DND-41 (cell line): ENCODE data around the gene ACAN.

ENCODE experiments used
- ATAC-seq: fragments of 200-7000 bp; cut with Tn5 transposase; 3 replicates; pipeline ENCODE4 v1.9.1; 2021; ENCODE audit warnings: low read depth; ENCODE audit not compliant: insufficient read depth
- DNase-seq: peaks from one replicate; pipeline ENCODE4 v3.0.0-alpha.2; 2020
- H2AFZ ChIP-seq: 2 replicates; pipeline ENCODE4 v1.6.0; 2012; ENCODE audit warnings: low read depth, low read length
- H3K27ac ChIP-seq: 2 replicates; pipeline ENCODE4 v1.5.1; 2012; ENCODE audit warnings: low read length, inconsistent platforms
- H3K27me3 ChIP-seq: fragments of 200-600 bp; sonication (generic); 2 replicates; pipeline ENCODE4 v1.6.0; 2012; ENCODE audit warnings: low read length, mild to moderate bottlenecking, inconsistent platforms; ENCODE audit not compliant: insufficient read depth, poor library complexity
- H3K36me3 ChIP-seq: 2 replicates; pipeline ENCODE4 v1.5.1; 2012; ENCODE audit warnings: low read length, inconsistent platforms; ENCODE audit not compliant: insufficient read depth
- H3K4me1 ChIP-seq: 2 replicates; pipeline ENCODE4 v1.5.1; 2012; ENCODE audit warnings: mild to moderate bottlenecking, low read length; ENCODE audit not compliant: insufficient read depth
- H3K4me2 ChIP-seq: 2 replicates; pipeline ENCODE4 v1.6.0; 2012; ENCODE audit warnings: mild to moderate bottlenecking, moderate library complexity, low read length, inconsistent platforms; ENCODE audit not compliant: insufficient read depth
- H3K4me3 ChIP-seq, 2 experiments: fragments of 200-600 bp in 1 of 2; shearing (Covaris generic) in 1 of 2; 2 replicates each; pipeline ENCODE4 v1.5.1; 2012 to 2016; ENCODE audit warnings: inconsistent platforms in 2 of 2, low read length in 2 of 2, mild to moderate bottlenecking in 2 of 2, low read depth in 1 of 2, moderate library complexity in 1 of 2
- H3K79me2 ChIP-seq: 2 replicates; pipeline ENCODE4 v1.6.0; 2012; ENCODE audit warnings: low read length, inconsistent platforms; ENCODE audit not compliant: insufficient read depth
- H3K9ac ChIP-seq: 2 replicates; pipeline ENCODE4 v1.6.0; 2012; ENCODE audit warnings: low read depth, mild to moderate bottlenecking, inconsistent platforms, low read length, moderate library complexity
- H3K9me3 ChIP-seq: 2 replicates; pipeline ENCODE4 v1.5.1; 2012; ENCODE audit warnings: low read length, moderate library complexity, mild to moderate bottlenecking, inconsistent platforms; ENCODE audit not compliant: insufficient read depth, severe bottlenecking
- H4K20me1 ChIP-seq: 2 replicates; pipeline ENCODE4 v1.6.0; 2012; ENCODE audit warnings: low read length; ENCODE audit not compliant: insufficient read depth
- EZH2 ChIP-seq: IDR thresholded peaks from 3 replicates; pipeline ENCODE4 v1.6.1; 2012; ENCODE audit warnings: borderline replicate concordance, low read depth, mild to moderate bottlenecking, moderate library complexity, low read length, inconsistent platforms; ENCODE audit not compliant: severe bottlenecking
- TF ChIP-seq, protein P1 (sequence below): IDR thresholded peaks from 2 replicates; pipeline ENCODE4 v1.5.1; 2012; ENCODE audit warnings: borderline replicate concordance, low read length, moderate library complexity, mild to moderate bottlenecking; ENCODE audit not compliant: poor library complexity, severe bottlenecking; ENCODE audit errors: extremely low read depth

The ACAN gene

DNA sequence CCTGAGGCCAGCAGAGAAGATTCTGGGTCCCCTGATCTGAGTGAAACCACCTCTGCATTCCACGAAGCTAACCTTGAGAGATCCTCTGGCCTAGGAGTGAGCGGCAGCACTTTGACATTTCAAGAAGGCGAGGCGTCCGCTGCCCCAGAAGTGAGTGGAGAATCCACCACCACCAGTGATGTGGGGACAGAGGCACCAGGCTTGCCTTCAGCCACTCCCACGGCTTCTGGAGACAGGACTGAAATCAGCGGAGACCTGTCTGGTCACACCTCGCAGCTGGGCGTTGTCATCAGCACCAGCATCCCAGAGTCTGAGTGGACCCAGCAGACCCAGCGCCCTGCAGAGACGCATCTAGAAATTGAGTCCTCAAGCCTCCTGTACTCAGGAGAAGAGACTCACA, 55.7 kb downstream of the ACAN start:
- ATAC-seq (no peak), DNase-seq (no peak)
- H3K4me1 ChIP-seq: no peaks in the 10 kb centered on the region
- no peak overlapping the region for H3K4me2 ChIP-seq
- no peak overlapping the region for H3K27ac ChIP-seq
- peaks cover 12% of the 10 kb centered on the region for H3K9me3 ChIP-seq
- H4K20me1 ChIP-seq: no peaks in the 10 kb centered on the region
- no peak for TF ChIP-seq EZH2
- TF ChIP-seq, protein P1, sequence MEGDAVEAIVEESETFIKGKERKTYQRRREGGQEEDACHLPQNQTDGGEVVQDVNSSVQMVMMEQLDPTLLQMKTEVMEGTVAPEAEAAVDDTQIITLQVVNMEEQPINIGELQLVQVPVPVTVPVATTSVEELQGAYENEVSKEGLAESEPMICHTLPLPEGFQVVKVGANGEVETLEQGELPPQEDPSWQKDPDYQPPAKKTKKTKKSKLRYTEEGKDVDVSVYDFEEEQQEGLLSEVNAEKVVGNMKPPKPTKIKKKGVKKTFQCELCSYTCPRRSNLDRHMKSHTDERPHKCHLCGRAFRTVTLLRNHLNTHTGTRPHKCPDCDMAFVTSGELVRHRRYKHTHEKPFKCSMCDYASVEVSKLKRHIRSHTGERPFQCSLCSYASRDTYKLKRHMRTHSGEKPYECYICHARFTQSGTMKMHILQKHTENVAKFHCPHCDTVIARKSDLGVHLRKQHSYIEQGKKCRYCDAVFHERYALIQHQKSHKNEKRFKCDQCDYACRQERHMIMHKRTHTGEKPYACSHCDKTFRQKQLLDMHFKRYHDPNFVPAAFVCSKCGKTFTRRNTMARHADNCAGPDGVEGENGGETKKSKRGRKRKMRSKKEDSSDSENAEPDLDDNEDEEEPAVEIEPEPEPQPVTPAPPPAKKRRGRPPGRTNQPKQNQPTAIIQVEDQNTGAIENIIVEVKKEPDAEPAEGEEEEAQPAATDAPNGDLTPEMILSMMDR: no peak
- no peak overlapping the region for H3K4me3 ChIP-seq
- no peak overlapping the region for H2AFZ ChIP-seq
- no peaks in the 10 kb centered on the region for H3K27me3 ChIP-seq
- no peak overlapping the region for H3K9ac ChIP-seq
- no peaks in the 10 kb centered on the region for H3K79me2 ChIP-seq
- H3K36me3 ChIP-seq: no peaks in the 10 kb centered on the region

DNA sequence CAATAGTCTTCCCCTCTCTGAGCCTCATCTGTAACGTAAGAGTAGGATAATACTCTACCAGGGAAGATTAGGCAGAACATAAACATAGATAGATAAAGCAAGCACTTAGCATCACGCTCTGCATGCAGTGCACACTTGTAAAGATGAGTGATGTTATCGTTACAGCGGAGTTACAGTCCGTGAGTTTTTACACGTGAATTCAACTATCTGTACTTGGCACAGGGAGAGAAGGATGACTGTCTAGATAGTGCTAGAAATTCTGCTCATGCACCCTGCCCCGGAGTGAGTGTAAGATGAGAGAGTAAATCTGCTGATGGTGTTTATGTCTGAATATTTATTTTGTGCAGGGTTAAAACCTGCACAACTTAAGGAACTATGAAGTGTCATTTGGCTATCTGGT, 56.3 kb downstream of the ACAN start:
- Histone ChIP-seq H3K27me3 (no peaks in the 10 kb centered on the region), H3K36me3 (no peaks in the 10 kb centered on the region), H3K4me1 (no peaks in the 10 kb centered on the region), H3K4me3 (no peak overlapping the region), H3K4me2 (no peak overlapping the region), H4K20me1 (no peaks in the 10 kb centered on the region), H3K9me3 (peaks cover 7% of the 10 kb centered on the region), H2AFZ (no peak overlapping the region), H3K9ac (no peak overlapping the region), H3K27ac (no peak overlapping the region), H3K79me2 (no peaks in the 10 kb centered on the region)
- no peak for TF ChIP-seq EZH2
- TF ChIP-seq, protein P1: no peak
- no peak for ATAC-seq
- no peak for DNase-seq

- no peak overlapping the region for H2AFZ ChIP-seq
- no peaks in the 10 kb centered on the region for H4K20me1 ChIP-seq
- ATAC-seq (no peak), DNase-seq (no peak)
- H3K4me3 ChIP-seq: no peak overlapping the region
- H3K27ac ChIP-seq: no peak overlapping the region
- H3K36me3 ChIP-seq: no peaks in the 10 kb centered on the region
- no peaks in the 10 kb centered on the region for H3K4me1 ChIP-seq
- no peaks in the 10 kb centered on the region for H3K27me3 ChIP-seq
- H3K9me3 ChIP-seq: peaks cover under 1% of the 10 kb centered on the region
- no peak overlapping the region for H3K4me2 ChIP-seq
- H3K79me2 ChIP-seq: no peaks in the 10 kb centered on the region
- TF ChIP-seq, protein P1: no peak
- no peak for TF ChIP-seq EZH2
- H3K9ac ChIP-seq: no peak overlapping the region
Measured at GRCh38 chr15:88860212-88860611, 57.0 kb downstream of the ACAN start.

GRCh38 chr15:88863412-88863811, 60.2 kb downstream of the ACAN start:
- H3K4me3 ChIP-seq: no peak overlapping the region
- no peak overlapping the region for H3K9ac ChIP-seq
- H3K27ac ChIP-seq: no peak overlapping the region
- ATAC-seq: no peak
- no peak overlapping the region for H2AFZ ChIP-seq
- H3K9me3 ChIP-seq: no peaks in the 10 kb centered on the region
- TF ChIP-seq, protein P1: no peak
- no peaks in the 10 kb centered on the region for H3K4me1 ChIP-seq
- no peaks in the 10 kb centered on the region for H3K79me2 ChIP-seq
- no peaks in the 10 kb centered on the region for H3K27me3 ChIP-seq
- DNase-seq: no peak
- H4K20me1 ChIP-seq: no peaks in the 10 kb centered on the region
- no peak overlapping the region for H3K4me2 ChIP-seq
- no peaks in the 10 kb centered on the region for H3K36me3 ChIP-seq
